ENCODE measurements around the gene TTC34. TPM values are rescaled to one million over a fixed set of nuclear protein-coding genes. Genes with fewer than 3 reads are reported as not detected.

The TTC34 gene
- total RNA-seq, 2 donors from 2014 or later, result 0.41 to 0.63 TPM

DNA sequence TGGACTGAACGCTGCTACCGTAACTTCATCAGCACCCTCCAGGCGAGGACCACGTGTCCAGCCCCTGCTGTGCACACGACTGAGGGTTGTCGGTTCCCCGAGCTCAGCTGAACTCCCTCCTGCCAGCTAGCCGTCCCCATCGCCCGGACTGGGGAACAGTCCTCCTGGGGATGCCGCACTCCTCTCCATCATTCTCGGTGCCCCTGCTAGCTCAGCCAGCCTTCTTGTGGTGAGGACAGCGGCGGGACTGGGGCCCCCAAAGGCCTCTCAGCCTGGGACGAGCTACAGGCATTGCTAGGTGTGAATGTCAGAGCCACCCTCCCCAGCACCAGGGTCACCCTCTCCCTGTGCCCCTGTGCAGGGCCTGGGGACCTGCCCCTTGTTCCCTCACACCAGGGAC lies 8.8 kb upstream of the TTC34 start:
- H3K9me3 ChIP-seq, result no peaks in the 10 kb centered on the region
- TF ChIP-seq, protein P1, sequence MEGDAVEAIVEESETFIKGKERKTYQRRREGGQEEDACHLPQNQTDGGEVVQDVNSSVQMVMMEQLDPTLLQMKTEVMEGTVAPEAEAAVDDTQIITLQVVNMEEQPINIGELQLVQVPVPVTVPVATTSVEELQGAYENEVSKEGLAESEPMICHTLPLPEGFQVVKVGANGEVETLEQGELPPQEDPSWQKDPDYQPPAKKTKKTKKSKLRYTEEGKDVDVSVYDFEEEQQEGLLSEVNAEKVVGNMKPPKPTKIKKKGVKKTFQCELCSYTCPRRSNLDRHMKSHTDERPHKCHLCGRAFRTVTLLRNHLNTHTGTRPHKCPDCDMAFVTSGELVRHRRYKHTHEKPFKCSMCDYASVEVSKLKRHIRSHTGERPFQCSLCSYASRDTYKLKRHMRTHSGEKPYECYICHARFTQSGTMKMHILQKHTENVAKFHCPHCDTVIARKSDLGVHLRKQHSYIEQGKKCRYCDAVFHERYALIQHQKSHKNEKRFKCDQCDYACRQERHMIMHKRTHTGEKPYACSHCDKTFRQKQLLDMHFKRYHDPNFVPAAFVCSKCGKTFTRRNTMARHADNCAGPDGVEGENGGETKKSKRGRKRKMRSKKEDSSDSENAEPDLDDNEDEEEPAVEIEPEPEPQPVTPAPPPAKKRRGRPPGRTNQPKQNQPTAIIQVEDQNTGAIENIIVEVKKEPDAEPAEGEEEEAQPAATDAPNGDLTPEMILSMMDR (IDR thresholded peaks at IDR 0.05), result no peak
- no peaks in the 10 kb centered on the region for H3K4me1 ChIP-seq (ENCODE audit: control insufficient read depth in 1 of 2, low read depth in 2 of 2)
- no peak overlapping the region for H3K27ac ChIP-seq
- DNase-seq (ENCODE audit: low spot score), result no peak
- H3K36me3 ChIP-seq, result no peaks in the 10 kb centered on the region
- no peak for ATAC-seq (ENCODE audit: insufficient number of reproducible peaks, low FRiP score, low read depth)
- no peaks in the 10 kb centered on the region for H3K27me3 ChIP-seq (replicated peaks; ENCODE audit: insufficient read depth)
- H3K4me3 ChIP-seq, result no peak overlapping the region

- no peaks in the 10 kb centered on the region for H3K36me3 ChIP-seq
- TF ChIP-seq, protein P1 (IDR thresholded peaks at IDR 0.05), result no peak
- H3K27me3 ChIP-seq (replicated peaks; ENCODE audit: insufficient read depth), result no peaks in the 10 kb centered on the region
- H3K27ac ChIP-seq, result no peak overlapping the region
- no peak overlapping the region for H3K4me3 ChIP-seq
- H3K4me1 ChIP-seq (ENCODE audit: control insufficient read depth in 1 of 2, low read depth in 2 of 2), result no peaks in the 10 kb centered on the region
- DNase-seq (ENCODE audit: low spot score), result no peak
- no peaks in the 10 kb centered on the region for H3K9me3 ChIP-seq
- ATAC-seq (ENCODE audit: insufficient number of reproducible peaks, low FRiP score, low read depth), result no peak
Measured at GRCh38 chr1:2809656-2810055, 8.2 kb upstream of the TTC34 start.

DNA sequence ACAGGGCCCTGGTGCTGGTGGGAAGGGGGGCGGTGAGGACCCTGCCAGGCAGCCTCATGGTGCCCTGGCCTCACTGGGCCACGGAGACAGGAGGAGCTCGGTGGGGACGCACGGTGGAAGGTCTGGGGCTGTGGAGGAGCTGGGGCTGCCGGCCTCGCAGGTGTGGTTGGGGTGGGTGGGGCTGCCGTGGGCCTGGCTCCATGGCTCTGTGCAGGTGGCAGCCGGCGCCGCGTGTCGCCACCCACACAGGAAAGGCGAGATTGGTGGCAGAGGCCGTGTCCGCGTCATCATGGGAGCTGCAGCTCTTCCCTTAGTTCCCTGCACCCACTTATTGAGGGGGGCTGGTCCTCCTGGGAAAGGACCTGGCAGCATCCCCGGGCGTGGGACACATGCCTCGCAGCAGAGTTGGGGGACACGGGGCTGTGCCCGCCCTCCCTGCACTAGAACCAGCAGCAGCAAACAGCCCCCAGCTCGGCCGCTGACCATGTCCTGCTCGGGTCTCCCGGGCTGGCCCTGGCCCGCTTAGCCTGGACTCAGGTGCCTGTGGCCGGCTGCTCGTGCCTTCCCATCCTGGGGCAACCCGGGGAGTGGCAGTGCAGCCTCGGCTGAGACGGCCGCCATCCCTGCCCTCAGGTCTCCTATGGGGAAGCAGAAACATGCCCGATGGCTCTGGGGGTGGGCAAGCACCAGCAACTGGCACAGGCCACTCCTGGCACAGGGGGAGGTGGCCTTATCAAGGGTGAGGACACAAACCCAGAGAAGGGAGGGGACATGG lies 7.5 kb upstream of the TTC34 start:
- no peak overlapping the region for H3K4me3 ChIP-seq
- no peaks in the 10 kb centered on the region for H3K36me3 ChIP-seq
- H3K27me3 ChIP-seq (replicated peaks; ENCODE audit: insufficient read depth), result no peaks in the 10 kb centered on the region
- H3K4me1 ChIP-seq (ENCODE audit: control insufficient read depth in 1 of 2, low read depth in 2 of 2), result no peaks in the 10 kb centered on the region
- no peak for ATAC-seq (ENCODE audit: insufficient number of reproducible peaks, low FRiP score, low read depth)
- H3K27ac ChIP-seq, result no peak overlapping the region
- no peak for DNase-seq (ENCODE audit: low spot score)
- TF ChIP-seq, protein P1 (IDR thresholded peaks at IDR 0.05), result no peak
- no peaks in the 10 kb centered on the region for H3K9me3 ChIP-seq

GRCh38 chr1:2808386-2808705 lies 6.9 kb upstream of the TTC34 start:
- DNase-seq (ENCODE audit: low spot score) (no peak), ATAC-seq (ENCODE audit: insufficient number of reproducible peaks, low FRiP score, low read depth) (no peak)
- TF ChIP-seq, protein P1 (IDR thresholded peaks at IDR 0.05), result no peak
- Histone ChIP-seq H3K4me3 (no peak overlapping the region), H3K4me1 (ENCODE audit: control insufficient read depth in 1 of 2, low read depth in 2 of 2) (no peaks in the 10 kb centered on the region), H3K36me3 (no peaks in the 10 kb centered on the region), H3K27ac (no peak overlapping the region), H3K27me3 (replicated peaks; ENCODE audit: insufficient read depth) (no peaks in the 10 kb centered on the region), H3K9me3 (no peaks in the 10 kb centered on the region)

DNA sequence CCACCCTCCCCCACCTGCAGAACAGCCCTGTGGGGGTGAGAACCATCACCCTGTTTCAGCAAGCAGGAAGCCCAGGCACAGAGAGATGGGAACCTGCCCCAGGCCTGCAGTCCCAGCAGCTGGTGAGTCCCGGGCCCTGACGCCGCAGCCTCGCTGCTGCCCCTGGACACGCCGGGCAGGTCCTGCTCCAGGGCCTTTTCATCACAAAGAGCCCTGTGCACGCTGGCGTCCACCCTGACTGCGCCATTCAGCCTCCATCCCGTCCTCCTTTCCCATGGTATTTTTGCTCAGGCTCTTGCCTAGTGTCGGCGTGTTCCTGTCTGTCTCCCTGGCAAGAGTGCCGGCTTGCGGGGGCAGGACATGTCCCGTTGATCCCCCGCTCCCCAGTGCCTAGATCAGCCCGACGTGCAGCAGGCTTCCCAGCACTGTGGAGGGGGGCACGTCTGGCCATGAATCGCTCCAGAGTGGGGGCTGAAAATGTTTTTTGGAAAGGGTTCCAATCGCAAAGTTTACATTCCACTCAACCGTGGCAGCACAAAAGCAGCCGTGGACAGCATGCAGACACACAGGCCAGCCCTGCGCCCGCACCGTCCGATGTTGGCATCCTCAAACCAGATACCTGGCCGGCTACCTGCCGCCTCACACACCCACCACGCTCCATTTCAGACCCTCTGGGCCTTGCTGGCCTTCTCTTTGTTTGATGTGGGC lies 6.3 kb upstream of the TTC34 start:
- Histone ChIP-seq H3K9me3 (no peaks in the 10 kb centered on the region), H3K36me3 (no peaks in the 10 kb centered on the region), H3K27me3 (replicated peaks; ENCODE audit: insufficient read depth) (no peaks in the 10 kb centered on the region), H3K4me3 (no peak overlapping the region), H3K27ac (no peak overlapping the region), H3K4me1 (ENCODE audit: control insufficient read depth in 1 of 2, low read depth in 2 of 2) (no peaks in the 10 kb centered on the region)
- TF ChIP-seq, protein P1 (IDR thresholded peaks at IDR 0.05), result no peak
- no peak for DNase-seq (ENCODE audit: low spot score)
- no peak for ATAC-seq (ENCODE audit: insufficient number of reproducible peaks, low FRiP score, low read depth)

Data from thoracic aorta (tissue), 2 donors.